ENCODE results near the gene KCNJ5. TPM values are rescaled to one million over a fixed set of nuclear protein-coding genes. Genes with fewer than 3 reads are reported as not detected.

KCNJ5 gene
- total RNA-seq, 1 donor from 2014 or later, result not detected

DNA sequence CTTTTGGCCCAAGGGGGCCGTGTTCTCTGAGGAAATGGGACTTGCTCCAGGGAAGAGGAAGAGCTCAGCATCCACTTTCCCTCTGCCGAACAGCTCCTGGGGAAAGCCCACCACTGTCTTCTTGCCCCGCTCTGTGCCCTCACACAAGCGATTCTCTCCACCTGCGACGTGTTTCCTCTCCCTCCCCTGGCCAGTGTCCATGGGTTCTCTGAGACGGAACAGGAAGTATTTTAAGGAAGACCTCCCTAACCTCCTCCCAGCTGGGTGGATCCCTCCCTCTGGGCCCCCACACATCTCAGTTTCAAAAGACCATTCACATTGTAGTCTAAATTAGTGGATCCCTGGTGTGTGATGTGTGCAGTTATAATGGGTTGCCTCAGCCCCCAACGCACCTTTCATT, 50.0 kb downstream of the KCNJ5 start:
- H3K36me3 Mint-ChIP-seq (ENCODE audit: low read depth), result no peaks in the 10 kb centered on the region
- DNase-seq, result no peak
- no peaks in the 10 kb centered on the region for H3K9me3 Mint-ChIP-seq
- H3K27me3 Mint-ChIP-seq, result peaks cover 30% of the 10 kb centered on the region
- H3K4me3 Mint-ChIP-seq, result no peak overlapping the region
- no peaks in the 10 kb centered on the region for H3K4me1 Mint-ChIP-seq
- ChIA-PET POLR2A (no interaction called here), CTCF (no interaction called here)
- intact Hi-C loops (cut with micrococcal nuclease), result no loop called here
- no peak for ATAC-seq (ENCODE audit: low read depth)
- TF ChIP-seq, protein P1, sequence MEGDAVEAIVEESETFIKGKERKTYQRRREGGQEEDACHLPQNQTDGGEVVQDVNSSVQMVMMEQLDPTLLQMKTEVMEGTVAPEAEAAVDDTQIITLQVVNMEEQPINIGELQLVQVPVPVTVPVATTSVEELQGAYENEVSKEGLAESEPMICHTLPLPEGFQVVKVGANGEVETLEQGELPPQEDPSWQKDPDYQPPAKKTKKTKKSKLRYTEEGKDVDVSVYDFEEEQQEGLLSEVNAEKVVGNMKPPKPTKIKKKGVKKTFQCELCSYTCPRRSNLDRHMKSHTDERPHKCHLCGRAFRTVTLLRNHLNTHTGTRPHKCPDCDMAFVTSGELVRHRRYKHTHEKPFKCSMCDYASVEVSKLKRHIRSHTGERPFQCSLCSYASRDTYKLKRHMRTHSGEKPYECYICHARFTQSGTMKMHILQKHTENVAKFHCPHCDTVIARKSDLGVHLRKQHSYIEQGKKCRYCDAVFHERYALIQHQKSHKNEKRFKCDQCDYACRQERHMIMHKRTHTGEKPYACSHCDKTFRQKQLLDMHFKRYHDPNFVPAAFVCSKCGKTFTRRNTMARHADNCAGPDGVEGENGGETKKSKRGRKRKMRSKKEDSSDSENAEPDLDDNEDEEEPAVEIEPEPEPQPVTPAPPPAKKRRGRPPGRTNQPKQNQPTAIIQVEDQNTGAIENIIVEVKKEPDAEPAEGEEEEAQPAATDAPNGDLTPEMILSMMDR (IDR thresholded peaks at IDR 0.05), result no peak
- H3K27ac Mint-ChIP-seq, result no peak overlapping the region

DNA sequence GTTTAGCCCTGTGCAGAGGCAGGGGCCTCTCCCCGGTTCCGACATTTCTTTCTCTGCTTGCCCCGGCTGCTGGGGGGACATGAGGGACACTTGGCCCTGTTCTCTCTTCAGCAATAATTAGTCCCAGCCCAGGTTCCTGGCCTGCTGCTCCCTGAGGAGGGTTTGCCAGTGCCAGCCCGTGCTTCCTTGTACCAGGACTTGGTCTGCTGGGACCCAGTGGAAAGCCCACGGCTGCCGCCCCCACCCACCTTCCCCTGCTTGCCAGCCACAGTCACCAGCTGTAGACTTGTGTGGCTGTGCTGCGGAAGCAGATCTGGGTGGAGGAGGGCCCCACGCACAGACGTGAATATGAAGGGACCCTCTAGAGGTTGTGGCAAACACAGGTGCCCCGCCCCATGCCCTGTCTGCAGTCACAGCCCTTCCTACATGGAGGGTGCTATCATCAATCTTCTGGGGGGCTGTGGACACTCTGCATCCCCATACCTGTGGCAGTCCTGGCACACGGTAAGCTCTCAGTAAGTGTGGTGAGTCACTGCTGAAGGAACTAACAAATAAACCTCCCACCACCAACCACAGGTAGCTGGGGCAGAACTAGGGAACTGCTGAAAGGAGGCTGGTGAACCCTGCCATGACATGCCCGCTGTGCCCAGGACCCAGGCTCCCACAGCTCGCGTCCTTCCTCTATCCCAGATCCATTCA, 50.6 kb downstream of the KCNJ5 start:
- no peak for ATAC-seq (ENCODE audit: low read depth)
- TF ChIP-seq, protein P1 (IDR thresholded peaks at IDR 0.05), result no peak
- peaks cover 34% of the 10 kb centered on the region for H3K27me3 Mint-ChIP-seq
- intact Hi-C loops (cut with micrococcal nuclease), result no loop called here
- H3K36me3 Mint-ChIP-seq (ENCODE audit: low read depth), result no peaks in the 10 kb centered on the region
- no peak for DNase-seq
- H3K27ac Mint-ChIP-seq, result no peak overlapping the region
- ChIA-PET POLR2A (no interaction called here), CTCF (no interaction called here)
- no peaks in the 10 kb centered on the region for H3K4me1 Mint-ChIP-seq
- no peaks in the 10 kb centered on the region for H3K9me3 Mint-ChIP-seq
- H3K4me3 Mint-ChIP-seq, result no peak overlapping the region

DNA sequence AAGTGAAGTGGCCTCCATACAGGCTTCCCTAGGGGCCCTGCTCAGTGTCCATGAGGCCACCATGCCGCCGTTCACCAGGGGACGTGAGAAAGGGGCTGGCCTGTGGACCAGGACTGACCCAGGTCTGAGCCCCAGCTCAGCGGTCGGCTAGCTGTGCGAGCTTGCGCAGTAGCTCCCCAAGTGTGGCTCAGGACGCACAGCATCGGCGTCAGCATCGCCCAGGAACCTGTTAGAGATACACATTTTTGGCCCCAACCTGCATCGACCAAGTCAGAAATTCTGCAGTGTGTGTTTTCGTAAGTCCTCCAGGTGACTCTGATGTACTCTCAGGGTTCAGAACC, 51.1 kb downstream of the KCNJ5 start:
- ChIA-PET POLR2A (no interaction called here), CTCF (no interaction called here)
- H3K27ac Mint-ChIP-seq, result no peak overlapping the region
- no peak for ATAC-seq (ENCODE audit: low read depth)
- no peaks in the 10 kb centered on the region for H3K9me3 Mint-ChIP-seq
- H3K4me1 Mint-ChIP-seq, result no peaks in the 10 kb centered on the region
- TF ChIP-seq, protein P1 (IDR thresholded peaks at IDR 0.05), result no peak
- H3K36me3 Mint-ChIP-seq (ENCODE audit: low read depth), result no peaks in the 10 kb centered on the region
- H3K4me3 Mint-ChIP-seq, result no peak overlapping the region
- DNase-seq, result no peak
- peaks cover 34% of the 10 kb centered on the region for H3K27me3 Mint-ChIP-seq
- intact Hi-C loops (cut with micrococcal nuclease), result no loop called here

DNA sequence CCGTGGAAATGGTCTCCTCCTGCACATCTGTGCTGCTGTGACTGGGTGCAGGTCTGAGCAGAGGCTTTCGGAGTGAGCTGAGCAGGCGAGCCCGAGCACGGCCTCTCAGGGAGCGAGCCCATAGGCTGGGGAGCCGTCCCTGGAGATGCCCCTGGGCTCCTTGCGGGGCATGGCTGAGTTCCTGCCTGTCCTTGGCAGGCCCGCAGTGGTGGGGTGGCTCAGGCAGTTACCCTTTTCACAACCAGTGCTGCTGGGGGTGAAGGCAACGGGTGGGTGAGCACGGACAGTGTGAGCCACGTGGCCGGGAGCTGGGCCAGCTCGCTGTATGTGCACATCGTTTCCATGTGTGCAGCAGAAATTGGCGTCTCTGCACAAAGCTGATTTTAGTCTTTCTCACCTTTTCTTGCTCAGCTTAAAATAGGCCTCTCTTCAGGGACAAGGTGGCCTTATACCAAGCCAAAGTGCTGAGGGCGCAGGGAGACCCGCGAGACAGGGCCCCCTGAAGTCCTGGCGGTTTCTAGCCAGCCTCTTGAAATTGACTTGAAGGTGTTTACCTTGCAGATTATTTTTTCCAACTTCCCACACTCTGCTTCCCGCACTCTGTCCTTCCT, 51.8 kb downstream of the KCNJ5 start, which contains the start of gene TP53AIP1:
TP53AIP1 (minus strand) TSS at position 55 of the 611 bp plus-strand sequence. CDS start 5,053 bp downstream, outside the sequence.
- ATAC-seq (ENCODE audit: low read depth) (no peak), DNase-seq (no peak)
- TF ChIP-seq, protein P1 (IDR thresholded peaks at IDR 0.05), result no peak
- CTCF ChIA-PET, result no interaction called here
- Mint-ChIP-seq H3K9me3 (no peaks in the 10 kb centered on the region), H3K4me1 (no peaks in the 10 kb centered on the region), H3K27me3 (peaks cover 37% of the 10 kb centered on the region), H3K36me3 (ENCODE audit: low read depth) (no peaks in the 10 kb centered on the region), H3K4me3 (no peak within 1 kb of the TSS), H3K27ac (no peak within 1 kb of the TSS)
- intact Hi-C loops (cut with micrococcal nuclease), result no loop called here
- POLR2A ChIA-PET, result no interaction called here

DNA sequence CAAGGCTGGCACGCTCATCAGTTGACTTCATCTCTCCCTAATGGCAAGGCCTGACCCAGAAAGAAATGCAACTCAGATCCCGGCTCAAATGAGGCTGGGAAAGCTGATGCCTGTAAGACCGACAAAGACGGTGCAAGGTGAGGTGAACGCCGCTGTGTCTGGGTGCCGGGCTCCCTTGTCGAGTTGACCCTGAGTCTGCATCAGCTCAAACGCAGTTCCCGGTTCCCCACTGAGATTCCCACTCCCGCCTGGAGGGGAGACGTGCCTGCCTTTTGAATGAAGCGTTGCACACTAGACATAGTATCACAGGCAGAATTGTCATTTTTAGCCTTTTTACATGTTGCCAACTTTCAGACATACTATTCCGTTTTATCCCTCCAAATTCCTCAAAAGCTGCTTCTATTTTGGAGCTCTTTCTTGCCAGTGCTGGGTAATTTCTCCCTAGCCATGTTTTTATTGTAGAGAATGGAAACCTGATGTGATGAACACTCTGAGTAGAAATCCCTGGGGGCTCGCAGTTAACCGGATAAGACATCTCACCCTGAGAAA, 52.3 kb downstream of the KCNJ5 start:
- Mint-ChIP-seq H3K4me1 (no peaks in the 10 kb centered on the region), H3K27ac (no peak overlapping the region), H3K27me3 (peaks cover 42% of the 10 kb centered on the region), H3K4me3 (no peak overlapping the region), H3K9me3 (no peaks in the 10 kb centered on the region), H3K36me3 (ENCODE audit: low read depth) (no peaks in the 10 kb centered on the region)
- DNase-seq, result no peak
- TF ChIP-seq, protein P1 (IDR thresholded peaks at IDR 0.05), result no peak
- intact Hi-C loops (cut with micrococcal nuclease), result no loop called here
- CTCF ChIA-PET, result interaction anchor here (2.5 kb wide), 1 partner anchor 12 kb away, joined by 7 read pairs; no protein-coding TSS in a partner anchor
- ATAC-seq (ENCODE audit: low read depth), result no peak
- POLR2A ChIA-PET, result no interaction called here
